Mesendoderm (in vitro differentiated cells): ENCODE measurements around the gene AP5Z1.

Experiments
- DNase-seq: peaks from one replicate; pipeline ENCODE4 v3.0.0; 2013
- H2AK5ac ChIP-seq: 2 replicates; pipeline ENCODE4 v1.6.1; 2013; ENCODE audit warnings: low read length, inconsistent platforms
- H2BK120ac ChIP-seq: 2 replicates; pipeline ENCODE4 v1.6.1; 2013; ENCODE audit warnings: low read depth, mild to moderate bottlenecking, low read length, moderate library complexity, mixed read lengths
- H2BK15ac ChIP-seq: replicated peaks from 2 replicates; pipeline ENCODE4 v1.6.1; 2013; ENCODE audit warnings: low read depth, mild to moderate bottlenecking, moderate library complexity
- H2BK5ac ChIP-seq: 2 replicates; pipeline ENCODE4 v1.6.1; 2013; ENCODE audit warnings: low read length, inconsistent platforms
- H3K18ac ChIP-seq: 2 replicates; pipeline ENCODE4 v1.6.1; 2013; ENCODE audit warnings: mild to moderate bottlenecking, low read length, mixed read lengths
- H3K23ac ChIP-seq: one replicate; pipeline ENCODE4 v1.6.1; 2013; ENCODE audit warnings: low read length
- H3K27ac ChIP-seq: 2 replicates; pipeline ENCODE4 v1.5.1; 2013; ENCODE audit warnings: low read depth, mild to moderate bottlenecking, inconsistent platforms, low read length, moderate library complexity
- H3K27me3 ChIP-seq: 2 replicates; pipeline ENCODE4 v1.6.1; 2013; ENCODE audit warnings: low read length, control low read depth, mild to moderate bottlenecking, inconsistent platforms; ENCODE audit not compliant: insufficient read depth, poor library complexity
- H3K36me3 ChIP-seq: 2 replicates; pipeline ENCODE4 v1.6.1; 2013; ENCODE audit warnings: low read length, inconsistent platforms; ENCODE audit not compliant: control insufficient read depth, insufficient read depth
- H3K4ac ChIP-seq: one replicate; pipeline ENCODE4 v1.6.1; 2013; ENCODE audit warnings: low read depth, mild to moderate bottlenecking, low read length, moderate library complexity
- H3K4me1 ChIP-seq: 2 replicates; pipeline ENCODE4 v1.6.1; 2013; ENCODE audit warnings: low read depth, low read length, inconsistent platforms; ENCODE audit not compliant: control insufficient read depth
- H3K4me2 ChIP-seq: 2 replicates; pipeline ENCODE4 v1.6.1; 2013; ENCODE audit warnings: low read length
- H3K4me3 ChIP-seq: 2 replicates; pipeline ENCODE4 v1.5.1; 2013; ENCODE audit warnings: mild to moderate bottlenecking, low read length
- H3K56ac ChIP-seq: one replicate; pipeline ENCODE4 v1.6.1; 2013; ENCODE audit warnings: low read length
- H3K79me1 ChIP-seq: 2 replicates; pipeline ENCODE4 v1.6.1; 2013; ENCODE audit warnings: low read length, inconsistent platforms
- H3K79me2 ChIP-seq: 2 replicates; pipeline ENCODE4 v1.6.1; 2013; ENCODE audit warnings: mild to moderate bottlenecking, low read length; ENCODE audit not compliant: control insufficient read depth, insufficient read depth
- H3K9ac ChIP-seq: 2 replicates; pipeline ENCODE4 v1.6.1; 2013; ENCODE audit warnings: low read length, inconsistent platforms
- H4K5ac ChIP-seq: one replicate; pipeline ENCODE4 v1.6.1; 2013; ENCODE audit warnings: low read length
- H4K8ac ChIP-seq: one replicate; pipeline ENCODE4 v1.6.1; 2013; ENCODE audit warnings: low read depth, mild to moderate bottlenecking, control low read depth, low read length, moderate library complexity
- WGBS: extraction: QIAGEN DNeasy Blood & Tissue Kit; methylation state at CpG from one replicate; pipeline ENCODE4 v1.1.7; 2013; ENCODE audit warnings: low lambda C conversion rate, missing lambda C conversion rate; ENCODE audit not compliant: insufficient coverage; ENCODE audit errors: extremely low coverage; 5-methylcytosine and 5-hydroxymethylcytosine counted together

The AP5Z1 gene

DNA sequence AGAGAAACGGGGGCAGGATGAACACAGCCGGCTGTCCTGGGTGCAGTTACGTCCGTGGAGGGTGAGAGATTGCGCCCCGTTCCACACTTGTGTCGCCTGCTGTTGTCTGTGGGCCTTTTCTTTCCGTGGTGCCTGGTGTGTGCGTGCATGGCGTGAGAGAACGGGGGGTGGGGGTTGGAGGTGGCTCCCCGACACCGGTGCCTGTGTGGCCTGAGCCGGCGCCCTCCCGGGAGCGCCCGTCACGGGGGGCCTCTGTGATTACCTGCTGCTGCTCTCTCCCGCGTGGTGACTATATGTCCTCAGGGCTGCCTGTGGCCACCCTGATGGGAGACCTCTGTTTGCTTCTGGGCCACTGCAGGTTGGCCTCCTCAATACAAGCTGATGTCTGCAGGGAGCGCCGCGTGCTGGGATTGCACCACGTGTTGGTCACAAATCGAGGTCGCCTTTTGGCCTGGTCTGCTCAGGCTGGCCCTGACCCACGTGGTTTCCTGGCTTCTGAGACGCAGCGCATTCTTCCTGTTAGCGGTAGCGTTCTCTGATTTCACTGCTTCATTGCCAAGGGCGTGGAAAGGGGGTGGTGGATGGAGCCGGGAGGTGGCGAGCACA lies 10.9 kb upstream of the AP5Z1 start:
- no peak overlapping the region for H3K4me2 ChIP-seq
- no peak overlapping the region for H4K5ac ChIP-seq
- H3K79me1 ChIP-seq, result no peaks in the 10 kb centered on the region
- no peak overlapping the region for H4K8ac ChIP-seq
- no peak overlapping the region for H3K23ac ChIP-seq
- H3K4ac ChIP-seq, result no peak overlapping the region
- no peaks in the 10 kb centered on the region for H3K36me3 ChIP-seq
- WGBS, result no CpG with 5 or more reads among the region's 35 CpGs
- no peaks in the 10 kb centered on the region for H3K79me2 ChIP-seq
- no peak overlapping the region for H2BK5ac ChIP-seq
- H2BK15ac ChIP-seq, result no peak overlapping the region
- no peaks in the 10 kb centered on the region for H3K27me3 ChIP-seq
- no peak overlapping the region for H2AK5ac ChIP-seq
- no peak overlapping the region for H3K18ac ChIP-seq
- no peak overlapping the region for H2BK120ac ChIP-seq
- H3K9ac ChIP-seq, result no peak overlapping the region
- DNase-seq, result no peak
- H3K56ac ChIP-seq, result no peak overlapping the region
- H3K4me1 ChIP-seq, result no peaks in the 10 kb centered on the region
- no peak overlapping the region for H3K27ac ChIP-seq
- no peak overlapping the region for H3K4me3 ChIP-seq

DNA sequence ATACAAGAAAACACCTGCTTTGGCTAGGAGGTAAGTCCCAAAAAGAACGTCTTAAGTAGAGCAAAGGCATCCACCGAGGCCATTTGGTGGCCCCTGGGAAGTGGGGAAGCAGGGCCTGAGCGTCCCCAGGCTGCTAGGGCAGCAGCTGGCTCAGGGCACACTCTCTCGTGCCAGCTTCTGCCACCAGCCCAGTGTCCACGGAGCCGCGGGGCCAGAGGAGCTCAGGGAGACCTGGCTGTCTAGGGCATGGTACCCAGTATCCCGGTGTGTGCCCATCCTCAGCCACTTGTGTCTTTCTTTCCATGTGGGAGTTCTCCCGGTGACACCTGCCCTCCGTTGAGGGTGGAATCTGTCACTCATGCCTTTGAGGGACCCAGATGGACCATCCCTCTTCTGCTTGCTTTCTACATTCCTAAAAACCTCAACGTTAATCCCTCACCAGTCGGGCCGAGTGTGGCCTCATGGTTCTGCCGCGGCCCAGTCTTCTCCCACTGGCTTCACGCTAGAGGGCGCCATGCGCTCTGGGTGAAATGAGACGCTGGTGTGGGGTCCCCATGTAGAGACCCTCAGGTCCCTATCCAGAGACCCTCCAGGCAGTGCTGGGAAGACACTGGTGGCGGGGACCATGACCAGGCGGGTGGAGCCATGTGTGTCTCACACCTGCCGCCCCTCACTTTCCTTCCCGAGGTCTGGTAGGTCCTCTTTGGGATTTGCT lies 9.5 kb upstream of the AP5Z1 start:
- Histone ChIP-seq H2BK5ac (no peak overlapping the region), H2BK120ac (no peak overlapping the region), H3K4ac (no peak overlapping the region), H3K56ac (no peak overlapping the region), H2BK15ac (no peak overlapping the region), H3K23ac (no peak overlapping the region), H3K4me2 (no peak overlapping the region), H4K5ac (no peak overlapping the region), H3K18ac (no peak overlapping the region), H3K27me3 (no peaks in the 10 kb centered on the region), H3K4me1 (no peaks in the 10 kb centered on the region), H2AK5ac (no peak overlapping the region), H3K36me3 (no peaks in the 10 kb centered on the region), H3K27ac (no peak overlapping the region), H3K79me2 (no peaks in the 10 kb centered on the region), H3K9ac (no peak overlapping the region), H4K8ac (no peak overlapping the region), H3K79me1 (no peaks in the 10 kb centered on the region), H3K4me3 (no peak overlapping the region)
- WGBS, result no CpG with 5 or more reads among the region's 23 CpGs
- DNase-seq, result no peak

DNA sequence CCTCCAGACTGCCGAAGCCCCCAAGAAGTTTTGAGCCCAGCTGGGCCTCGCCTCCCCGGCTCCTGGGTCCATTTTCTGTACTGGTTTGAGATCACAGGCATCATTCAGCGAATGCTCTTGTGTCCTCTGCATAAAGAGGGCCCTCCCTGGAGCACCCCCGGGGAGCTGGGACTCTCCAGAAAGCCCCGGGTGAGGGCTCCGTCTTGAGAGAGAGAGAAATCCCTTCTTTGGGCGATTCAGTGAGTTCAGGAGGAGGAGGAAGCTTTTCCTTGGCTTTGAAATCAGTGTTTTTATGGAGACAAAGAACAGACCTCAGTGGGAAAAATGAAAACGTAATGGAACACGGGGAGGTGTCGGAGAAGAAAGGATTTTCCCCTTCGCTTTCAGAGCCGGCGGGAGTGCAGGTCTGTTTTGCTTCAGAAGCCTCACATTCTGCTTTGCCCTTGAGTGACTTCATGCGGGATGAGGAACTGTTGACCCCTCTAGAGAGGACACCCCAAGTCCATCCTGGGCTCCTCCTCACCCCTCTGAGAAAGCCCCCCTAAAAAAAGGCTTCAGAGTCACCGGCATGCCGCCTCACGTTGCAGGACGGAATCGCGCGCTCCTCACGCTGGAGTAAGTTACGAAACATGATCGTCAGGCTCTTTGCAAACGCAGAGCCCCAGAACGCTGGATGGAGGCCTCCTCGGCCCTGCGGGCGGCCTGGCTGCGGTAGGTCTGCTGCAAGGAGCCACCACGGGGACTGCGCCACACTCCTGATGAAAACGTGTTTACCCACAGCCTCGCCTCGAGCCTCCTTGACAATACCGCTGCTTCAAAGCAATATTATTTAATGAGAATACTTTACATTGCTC lies 8.5 kb upstream of the AP5Z1 start:
- H3K4me3 ChIP-seq, result no peak overlapping the region
- H3K4ac ChIP-seq, result no peak overlapping the region
- no peak overlapping the region for H2BK5ac ChIP-seq
- no peak overlapping the region for H4K5ac ChIP-seq
- no peak overlapping the region for H3K4me2 ChIP-seq
- no peak overlapping the region for H3K18ac ChIP-seq
- no peak overlapping the region for H2BK15ac ChIP-seq
- no peak overlapping the region for H2BK120ac ChIP-seq
- no peaks in the 10 kb centered on the region for H3K79me2 ChIP-seq
- H3K27me3 ChIP-seq, result no peaks in the 10 kb centered on the region
- no peaks in the 10 kb centered on the region for H3K79me1 ChIP-seq
- no peak overlapping the region for H4K8ac ChIP-seq
- DNase-seq, result no peak
- no peaks in the 10 kb centered on the region for H3K36me3 ChIP-seq
- H3K27ac ChIP-seq, result no peak overlapping the region
- no peak overlapping the region for H3K9ac ChIP-seq
- no CpG with 5 or more reads among the region's 37 CpGs for WGBS
- no peak overlapping the region for H2AK5ac ChIP-seq
- H3K56ac ChIP-seq, result no peak overlapping the region
- no peak overlapping the region for H3K23ac ChIP-seq
- no peaks in the 10 kb centered on the region for H3K4me1 ChIP-seq

DNA sequence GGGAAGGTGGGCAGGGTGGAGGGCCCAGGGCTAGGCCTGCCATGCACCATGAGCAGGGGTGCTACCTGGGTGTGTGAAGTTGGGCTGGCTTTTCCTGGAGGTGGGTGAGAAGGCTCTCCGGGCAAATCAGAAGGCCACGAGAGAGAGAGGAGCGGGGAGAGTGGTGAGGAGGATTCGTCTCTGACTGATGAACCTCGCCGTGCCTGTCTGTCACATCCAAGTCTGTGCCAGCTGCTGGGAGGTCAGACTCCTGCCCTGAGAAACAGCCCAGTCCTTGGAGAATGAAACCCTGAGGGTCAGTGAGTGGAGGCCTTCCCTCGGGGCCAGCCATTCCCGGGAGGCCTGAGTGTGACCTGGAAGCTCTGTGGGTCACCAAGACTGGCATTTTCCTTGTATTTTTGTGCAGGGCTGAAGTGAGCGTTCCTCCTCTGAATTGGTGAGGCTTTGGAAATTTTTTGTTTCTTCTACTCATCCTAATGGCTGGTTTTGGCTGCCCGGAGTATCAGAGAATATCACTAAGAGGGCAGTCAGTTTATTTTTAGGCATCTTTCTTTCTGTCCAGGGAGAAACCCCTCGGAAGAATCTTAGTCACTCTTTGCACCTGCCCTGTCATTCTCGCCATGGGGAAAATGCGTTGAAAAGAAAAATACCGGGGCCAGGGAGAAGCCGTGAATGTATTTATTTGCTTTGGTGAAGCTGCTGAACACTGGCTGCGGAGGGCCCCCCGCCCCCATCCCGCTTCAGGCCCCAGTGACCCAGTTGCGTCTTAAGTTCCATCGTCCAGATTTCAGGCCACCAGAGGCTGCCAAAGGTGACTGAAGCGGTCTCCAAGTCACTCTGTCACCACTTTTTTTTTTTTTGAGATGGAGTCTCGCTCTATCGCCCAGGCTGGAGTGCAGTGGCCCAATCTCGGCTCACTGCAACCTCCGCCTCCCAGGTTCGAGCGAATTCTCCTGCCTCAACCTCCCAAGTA lies 6.5 kb upstream of the AP5Z1 start:
- no peak overlapping the region for H3K4ac ChIP-seq
- H3K4me2 ChIP-seq, result no peak overlapping the region
- no peaks in the 10 kb centered on the region for H3K27me3 ChIP-seq
- no peak overlapping the region for H3K9ac ChIP-seq
- H3K18ac ChIP-seq, result no peak overlapping the region
- DNase-seq, result no peak
- no peak overlapping the region for H4K8ac ChIP-seq
- H3K27ac ChIP-seq, result no peak overlapping the region
- no peak overlapping the region for H4K5ac ChIP-seq
- H2BK15ac ChIP-seq, result no peak overlapping the region
- no peak overlapping the region for H3K56ac ChIP-seq
- no peaks in the 10 kb centered on the region for H3K79me1 ChIP-seq
- no peak overlapping the region for H2BK5ac ChIP-seq
- H3K4me3 ChIP-seq, result no peak overlapping the region
- H2BK120ac ChIP-seq, result no peak overlapping the region
- H3K4me1 ChIP-seq, result no peaks in the 10 kb centered on the region
- H3K23ac ChIP-seq, result no peak overlapping the region
- no CpG with 5 or more reads among the region's 27 CpGs for WGBS
- no peak overlapping the region for H2AK5ac ChIP-seq
- H3K36me3 ChIP-seq, result no peaks in the 10 kb centered on the region
- H3K79me2 ChIP-seq, result no peaks in the 10 kb centered on the region

DNA sequence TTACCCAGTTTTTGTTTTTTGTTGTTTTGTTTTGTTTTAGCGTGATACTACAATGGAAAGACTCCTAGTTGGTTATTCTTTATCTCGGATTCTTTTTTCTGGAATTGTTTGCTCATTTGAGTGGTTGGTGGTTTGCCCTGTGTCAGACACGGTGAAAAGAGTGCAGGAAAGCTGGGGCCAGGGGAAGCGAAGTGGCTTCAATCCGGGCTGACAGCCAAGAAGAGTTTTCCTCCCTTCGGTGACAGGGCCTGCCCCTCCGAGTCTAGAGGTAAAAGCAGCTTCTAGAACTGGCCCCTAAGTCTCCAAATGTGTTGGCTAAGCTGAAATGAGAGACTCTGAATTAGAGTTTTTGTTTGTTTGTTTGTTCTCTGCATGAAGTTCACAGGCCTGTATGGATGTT lies 5.7 kb upstream of the AP5Z1 start:
- Histone ChIP-seq H3K79me2 (no peaks in the 10 kb centered on the region), H2BK5ac (no peak overlapping the region), H2BK15ac (no peak overlapping the region), H3K56ac (no peak overlapping the region), H3K4me3 (no peak overlapping the region), H2BK120ac (no peak overlapping the region), H3K18ac (no peak overlapping the region), H3K36me3 (no peaks in the 10 kb centered on the region), H3K23ac (no peak overlapping the region), H3K79me1 (no peaks in the 10 kb centered on the region), H3K4me1 (no peaks in the 10 kb centered on the region), H4K8ac (no peak overlapping the region), H3K27ac (no peak overlapping the region), H3K9ac (no peak overlapping the region), H3K27me3 (no peaks in the 10 kb centered on the region), H2AK5ac (no peak overlapping the region), H3K4ac (no peak overlapping the region), H3K4me2 (no peak overlapping the region), H4K5ac (no peak overlapping the region)
- WGBS, result no CpG with 5 or more reads among the region's 7 CpGs
- DNase-seq, result no peak
